OCI-LY3 (cell line): Measurements from ENCODE around the gene KIF15.

ENCODE experiments used
- EZH2phosphoT487 ChIP-seq: fragments of 200-600 bp; shearing (Covaris generic); IDR thresholded peaks from 2 replicates; pipeline ENCODE4 v1.6.1; 2018; ENCODE audit warnings: antibody characterized with exemption, mixed run types, low read depth
- TF ChIP-seq, protein P1 (sequence below): fragments of 200-600, 300-600 bp; sonication (generic); IDR thresholded peaks from 2 replicates; pipeline ENCODE4 v1.5.1; 2014; ENCODE audit warnings: antibody characterized with exemption, low read length, low read depth

DNA sequence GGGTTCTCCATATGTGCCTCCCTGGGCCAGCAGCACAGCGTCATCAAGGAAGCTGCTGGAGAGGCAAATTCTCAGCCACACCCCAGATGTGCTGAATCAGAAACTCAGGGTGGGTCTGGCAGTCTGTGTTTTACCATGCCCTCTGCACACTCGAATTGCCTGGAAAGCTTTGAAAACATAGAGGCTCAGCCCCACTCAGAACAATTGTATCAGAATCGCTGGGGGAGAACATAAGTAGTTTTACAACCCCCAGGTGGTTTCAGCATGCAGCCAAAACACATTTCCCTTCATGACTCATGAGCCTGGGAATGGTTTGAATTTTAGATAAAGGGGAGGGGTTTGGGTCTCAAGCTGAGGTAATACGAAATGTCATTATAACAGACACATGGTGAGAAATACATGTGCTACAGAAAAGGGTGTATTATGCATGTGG lies 122.4 kb downstream of the KIF15 start:
- TF ChIP-seq, protein P1, sequence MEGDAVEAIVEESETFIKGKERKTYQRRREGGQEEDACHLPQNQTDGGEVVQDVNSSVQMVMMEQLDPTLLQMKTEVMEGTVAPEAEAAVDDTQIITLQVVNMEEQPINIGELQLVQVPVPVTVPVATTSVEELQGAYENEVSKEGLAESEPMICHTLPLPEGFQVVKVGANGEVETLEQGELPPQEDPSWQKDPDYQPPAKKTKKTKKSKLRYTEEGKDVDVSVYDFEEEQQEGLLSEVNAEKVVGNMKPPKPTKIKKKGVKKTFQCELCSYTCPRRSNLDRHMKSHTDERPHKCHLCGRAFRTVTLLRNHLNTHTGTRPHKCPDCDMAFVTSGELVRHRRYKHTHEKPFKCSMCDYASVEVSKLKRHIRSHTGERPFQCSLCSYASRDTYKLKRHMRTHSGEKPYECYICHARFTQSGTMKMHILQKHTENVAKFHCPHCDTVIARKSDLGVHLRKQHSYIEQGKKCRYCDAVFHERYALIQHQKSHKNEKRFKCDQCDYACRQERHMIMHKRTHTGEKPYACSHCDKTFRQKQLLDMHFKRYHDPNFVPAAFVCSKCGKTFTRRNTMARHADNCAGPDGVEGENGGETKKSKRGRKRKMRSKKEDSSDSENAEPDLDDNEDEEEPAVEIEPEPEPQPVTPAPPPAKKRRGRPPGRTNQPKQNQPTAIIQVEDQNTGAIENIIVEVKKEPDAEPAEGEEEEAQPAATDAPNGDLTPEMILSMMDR, result no peak
- no peak for TF ChIP-seq EZH2phosphoT487
